Activated CD4-positive, CD25-positive, alpha-beta regulatory T cell treated with anti-CD3 and anti-CD28 coated beads, Interleukin-2, amount 50 U/mL, for 24 hours (primary cell): ENCODE results near the gene MPPED2.

Source experiments
- ATAC-seq, 2 donors: fragments of 150-1000 bp; cut with Tn5 transposase; one replicate each; pipeline ENCODE4 v1.10.0; 2021; ENCODE audit warnings: mild to moderate bottlenecking in 1 of 2, moderate library complexity in 1 of 2

Gene MPPED2

GRCh38 chr11:30526558-30526957, 59.6 kb downstream of the MPPED2 start:
- no peak for ATAC-seq

- ATAC-seq = no peak
These were observed 63.5 kb downstream of the MPPED2 start for GRCh38 chr11:30522536-30523243.

- no peak for ATAC-seq
These were observed 64.7 kb downstream of the MPPED2 start for GRCh38 chr11:30521297-30522071.

- no peak for ATAC-seq
These were observed 73.1 kb downstream of the MPPED2 start for GRCh38 chr11:30513087-30513486.

GRCh38 chr11:30511408-30511807, 74.7 kb downstream of the MPPED2 start:
- ATAC-seq = no peak

- no peak for ATAC-seq
These were observed 75.4 kb downstream of the MPPED2 start for GRCh38 chr11:30510750-30511149.

- no peak for ATAC-seq
These were observed 76.8 kb downstream of the MPPED2 start for GRCh38 chr11:30509364-30509763.

GRCh38 chr11:30508594-30508993, 77.6 kb downstream of the MPPED2 start:
- ATAC-seq = no peak

GRCh38 chr11:30505603-30506002, 80.5 kb downstream of the MPPED2 start:
- no peak for ATAC-seq

GRCh38 chr11:30504468-30504867, 81.7 kb downstream of the MPPED2 start:
- no peak for ATAC-seq

- no peak for ATAC-seq
These were observed 83.0 kb downstream of the MPPED2 start for GRCh38 chr11:30503156-30503555.

- ATAC-seq = no peak
These were observed 83.8 kb downstream of the MPPED2 start for GRCh38 chr11:30502305-30502704.

GRCh38 chr11:30501744-30502143, 84.4 kb downstream of the MPPED2 start:
- ATAC-seq = no peak

- ATAC-seq = no peak
These were observed 86.2 kb downstream of the MPPED2 start for GRCh38 chr11:30499940-30500339.

GRCh38 chr11:30497600-30497999, 88.6 kb downstream of the MPPED2 start:
- no peak for ATAC-seq

GRCh38 chr11:30496935-30497334, 89.2 kb downstream of the MPPED2 start:
- ATAC-seq = no peak

- ATAC-seq = no peak
These were observed 90.7 kb downstream of the MPPED2 start for GRCh38 chr11:30495437-30495836.

GRCh38 chr11:30489511-30489910, 96.6 kb downstream of the MPPED2 start:
- no peak for ATAC-seq

- no peak for ATAC-seq
These were observed 97.1 kb downstream of the MPPED2 start for GRCh38 chr11:30489076-30489475.

- ATAC-seq = no peak
These were observed 97.7 kb downstream of the MPPED2 start for GRCh38 chr11:30488304-30488998.

GRCh38 chr11:30487200-30487898, 98.8 kb downstream of the MPPED2 start:
- ATAC-seq = peak in 1 of 2 donors; percentile 13

- no peak for ATAC-seq
These were observed 100.4 kb downstream of the MPPED2 start for GRCh38 chr11:30485756-30486155.

- no peak for ATAC-seq
These were observed 100.9 kb downstream of the MPPED2 start for GRCh38 chr11:30485222-30485621.
